Heart right ventricle (tissue), 16 donors: ENCODE data around the gene TCF21. TPM values are rescaled to one million over a fixed set of nuclear protein-coding genes. Genes with fewer than 3 reads are reported as not detected.

Experiments
- ATAC-seq, 8 donors: fragments of 200-7000 bp; cut with Tn5 transposase; one replicate each; pipeline ENCODE4 v1.9.1; 2020; ENCODE audit warnings: mild to moderate bottlenecking in 8 of 8, moderate library complexity in 8 of 8, moderate number of reproducible peaks in 1 of 8
- DNase-seq, 2 donors: peaks; one replicate each; pipeline ENCODE4 v3.0.0-alpha.2; 2020
- H3K27ac ChIP-seq, 10 donors: fragments of 200-600 bp; sonication (generic) in 2 of 10; one replicate each; pipeline versions ENCODE4 v1.5.0 to v1.8.0; 2020 to 2022; ENCODE audit warnings: mild to moderate bottlenecking in 3 of 10
- H3K27me3 ChIP-seq, 7 donors: fragments of 200-600 bp; one replicate each; pipeline ENCODE4 v1.8.0; 2021 to 2022; ENCODE audit warnings: mild to moderate bottlenecking in 2 of 7
- H3K36me3 ChIP-seq, 9 donors: fragments of 200-600 bp; sonication (generic) in 1 of 9; one replicate each; pipeline versions ENCODE4 v1.5.0 to v1.8.0; 2020 to 2022; ENCODE audit warnings: mild to moderate bottlenecking in 2 of 9
- H3K4me1 ChIP-seq, 9 donors: fragments of 200-600 bp; sonication (generic) in 1 of 9; one replicate each; pipeline versions ENCODE4 v1.5.0 to v1.8.0; 2020 to 2022; ENCODE audit warnings: mild to moderate bottlenecking in 4 of 9
- H3K4me3 ChIP-seq, 10 donors: fragments of 200-600 bp; sonication (generic) in 2 of 10; one replicate each; pipeline versions ENCODE4 v1.5.0 to v1.8.0; 2020 to 2022; ENCODE audit warnings: mild to moderate bottlenecking in 7 of 10, moderate library complexity in 2 of 10
- H3K9me3 ChIP-seq, 11 donors: fragments of 200-600 bp in 10 of 11; sonication (generic) in 2 of 11; one replicate each; pipeline versions ENCODE4 v1.5.0 to v1.8.0; 2013 to 2022; ENCODE audit warnings: mild to moderate bottlenecking in 2 of 11, control low read depth in 1 of 11, moderate library complexity in 1 of 11
- WGBS, 2 donors: extraction: QIAGEN DNeasy Blood & Tissue Kit; methylation state at CpG; one replicate each; pipeline ENCODE4 v1.1.7; 2013; ENCODE audit warnings: inconsistent platforms in 1 of 2; 5-methylcytosine and 5-hydroxymethylcytosine counted together
- intact Hi-C, 10 donors: fragments of 100-400 bp; cut with DNase I; formaldehyde crosslinking; loops; one replicate each; pipeline versions ENCODE4 v1.11.1 to v1.14.2; 2022
- long read RNA-seq, 3 donors: library from polyadenylated mRNA; unstranded; transcript quantifications; one replicate each; pipeline ENCODE4 v2.0.0, GENCODE V29; 2020 to 2021
- polyA plus RNA-seq, 2 donors: library from polyadenylated mRNA; stranded (reverse); fragments of 200-250 nt; gene quantifications; one replicate each; pipeline ENCODE4 v1.2.3, GENCODE V29; 2013
- total RNA-seq, 10 donors: library from RNA; stranded (reverse); fragmentation: NEBNext Ultra II Directional in 3 of 10; extraction: Animal tissue kit (Norgen Biotek cat#: 25700) in 3 of 10; gene quantifications; one replicate each; pipeline versions ENCODE4 v1.2.1 to v1.2.4, GENCODE V29; 2021 to 2023
- TF ChIP-seq, protein P1 (sequence below), 9 donors: fragments of 200-600 bp; sonication (generic) in 2 of 9; IDR thresholded peaks; one replicate each; pipeline versions ENCODE4 v1.5.0 to v1.8.0; 2021 to 2022; ENCODE audit warnings: antibody characterized with exemption in 9 of 9, mild to moderate bottlenecking in 5 of 9, moderate library complexity in 1 of 9
- donor health status: Arrhythmogenic right ventricular cardiomyopathy.
- donor health status: ischemic (EF 13 %, LVEDD 7.1; RV severe dilation, severe dysfunction).
- donor health status: healthy with polysubstance abuse.
- donor health status: DM: no; HTN: yes; CAD: no.
- donor health status: DM: no; HTN: no; CAD: no.
- donor health status: ischemic (EF 25% LVEDD 6.9; RV normal size, moderate dysfunction).
- donor health status: ischemic (EF 25% LVEDD 5.7; RV mildly dilated, moderate dysfunction).
- donor health status: healthy.
- donor health status: DM: yes; HTN: yes; CAD: no.
- donor health status: Ischemic cardiomyopathy.
- donor health status: ischemic (EF 35%, LVEDD 5.7; RV mildly dilated, moderate dysfunction).
- donor health status: nonischemic (EF 11% LVEDD 7.7; RV severe dilation, severe dysfunction).
- donor health status: DM: yes; HTN: yes; CAD: no.
- donor health status: PGD.
- donor health status: ischemic (EF 29% LVEDD 5.4; RV normal size, mild dysfunction).
- donor health status: nonischemic (EF 23%, LVEDD 6.1; RV moderate dilation, normal function).

The TCF21 gene
- total RNA-seq = 10 to 100 TPM in 1 of 10 donors, 1 to 10 TPM in 9; 1.3 to 16.6 (median 3.1) TPM
- 1 to 10 TPM; 2.6 to 8.0 TPM for polyA plus RNA-seq
- long read RNA-seq, donor 1, full-length matches to known transcripts = 5 of 5 reads
- long read RNA-seq, donor 1, partial matches to known transcripts = 0 of 5 reads
- long read RNA-seq, donor 1, other reads (novel, unspliced or antisense) = 0 of 5 reads
- long read RNA-seq, donor 2, full-length matches to known transcripts = 4 of 5 reads
- long read RNA-seq, donor 2, partial matches to known transcripts = 0 of 5 reads
- long read RNA-seq, donor 2, other reads (novel, unspliced or antisense) = 1 of 5 reads
- long read RNA-seq, donor 3, full-length matches to known transcripts = 12 of 17 reads
- long read RNA-seq, donor 3, partial matches to known transcripts = 4 of 17 reads
- long read RNA-seq, donor 3, other reads (novel, unspliced or antisense) = 1 of 17 reads

DNA sequence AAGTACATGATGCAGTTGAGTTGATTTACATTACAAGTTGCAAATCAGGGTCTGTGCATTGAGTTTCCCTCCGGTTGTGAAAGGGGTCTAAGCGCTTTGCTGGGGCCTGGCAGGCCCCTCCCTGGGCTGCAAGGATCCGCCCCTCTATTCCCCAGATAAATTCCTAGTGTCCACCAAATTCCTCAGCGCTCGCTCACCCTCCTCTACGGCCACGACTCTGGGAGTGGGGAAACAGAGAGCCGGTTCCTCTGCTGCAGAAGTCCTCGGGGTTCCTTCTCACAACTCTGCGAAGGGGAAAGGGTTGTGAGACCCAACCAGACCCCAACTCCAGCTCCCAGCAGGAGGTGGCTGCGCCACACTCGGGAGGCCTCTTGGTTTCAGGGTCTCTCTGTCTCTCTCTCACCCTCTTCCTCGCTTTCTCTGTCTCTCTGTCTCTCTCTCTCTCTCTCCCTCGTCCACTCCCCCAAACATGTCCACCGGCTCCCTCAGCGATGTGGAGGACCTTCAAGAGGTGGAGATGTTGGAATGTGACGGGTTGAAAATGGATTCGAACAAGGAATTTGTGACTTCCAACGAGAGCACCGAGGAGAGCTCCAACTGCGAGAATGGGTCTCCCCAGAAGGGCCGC lies at the start of gene TCF21:
Gene TCF21 (plus strand): TSS at position 185 of the 628 bp plus-strand sequence. CDS start 285 bp downstream, at position 470.
- WGBS, 2 donors = 6 to 7% methylated on average over 22 of the region's 22 CpGs
- DNase-seq (peak; percentile 54 to 57), ATAC-seq (peak; percentile 84 to 92 (median 86))
- Histone ChIP-seq H3K36me3 (no peaks in the 10 kb centered on the region), H3K9me3 (no peaks in the 10 kb centered on the region), H3K4me1 (peaks cover 0 to 43% (median 23%) of the 10 kb centered on the region in 9 donors), H3K27ac (peak within 1 kb of the TSS; percentile 55 to 89 (median 85)), H3K27me3 (peaks cover 0 to 99% (median 84%) of the 10 kb centered on the region in 7 donors), H3K4me3 (peak within 1 kb of the TSS; percentile 47 to 66 (median 56))
- intact Hi-C loops = no loop called here
- TF ChIP-seq, protein P1, sequence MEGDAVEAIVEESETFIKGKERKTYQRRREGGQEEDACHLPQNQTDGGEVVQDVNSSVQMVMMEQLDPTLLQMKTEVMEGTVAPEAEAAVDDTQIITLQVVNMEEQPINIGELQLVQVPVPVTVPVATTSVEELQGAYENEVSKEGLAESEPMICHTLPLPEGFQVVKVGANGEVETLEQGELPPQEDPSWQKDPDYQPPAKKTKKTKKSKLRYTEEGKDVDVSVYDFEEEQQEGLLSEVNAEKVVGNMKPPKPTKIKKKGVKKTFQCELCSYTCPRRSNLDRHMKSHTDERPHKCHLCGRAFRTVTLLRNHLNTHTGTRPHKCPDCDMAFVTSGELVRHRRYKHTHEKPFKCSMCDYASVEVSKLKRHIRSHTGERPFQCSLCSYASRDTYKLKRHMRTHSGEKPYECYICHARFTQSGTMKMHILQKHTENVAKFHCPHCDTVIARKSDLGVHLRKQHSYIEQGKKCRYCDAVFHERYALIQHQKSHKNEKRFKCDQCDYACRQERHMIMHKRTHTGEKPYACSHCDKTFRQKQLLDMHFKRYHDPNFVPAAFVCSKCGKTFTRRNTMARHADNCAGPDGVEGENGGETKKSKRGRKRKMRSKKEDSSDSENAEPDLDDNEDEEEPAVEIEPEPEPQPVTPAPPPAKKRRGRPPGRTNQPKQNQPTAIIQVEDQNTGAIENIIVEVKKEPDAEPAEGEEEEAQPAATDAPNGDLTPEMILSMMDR (IDR thresholded peaks at IDR 0.05) = no peak

DNA sequence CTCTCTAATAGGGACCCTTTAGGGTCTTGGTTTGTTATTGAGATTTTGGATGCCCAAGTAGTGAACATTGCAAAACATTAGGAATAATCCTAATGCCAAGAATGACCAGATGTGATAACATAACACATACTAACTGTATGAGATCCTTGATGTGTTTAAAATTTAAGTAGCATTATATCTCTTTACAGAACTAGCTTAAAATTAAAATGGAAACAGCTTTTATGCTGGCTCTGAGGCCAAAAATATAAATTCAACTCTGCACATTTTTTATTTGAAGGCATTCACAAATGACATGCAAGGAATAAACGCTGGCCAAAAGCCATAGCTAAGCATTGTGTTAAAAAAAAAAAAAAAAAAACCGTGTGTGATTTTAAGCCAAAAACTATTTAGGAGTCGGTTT lies 47.7 kb upstream of the TCF21 start:
- 44 to 46% methylated on average over 3 of the region's 3 CpGs for WGBS, 2 donors
- intact Hi-C loops = no loop called here
- Histone ChIP-seq H3K9me3 (no peaks in the 10 kb centered on the region), H3K27ac (no peak overlapping the region), H3K4me1 (peaks cover 0 to 6% (median 0%) of the 10 kb centered on the region in 9 donors), H3K4me3 (no peak overlapping the region), H3K27me3 (peaks cover 0 to 47% (median 17%) of the 10 kb centered on the region in 7 donors), H3K36me3 (no peaks in the 10 kb centered on the region)
- no peak for ATAC-seq
- no peak for DNase-seq
- TF ChIP-seq, protein P1 (IDR thresholded peaks at IDR 0.05) = no peak

DNA sequence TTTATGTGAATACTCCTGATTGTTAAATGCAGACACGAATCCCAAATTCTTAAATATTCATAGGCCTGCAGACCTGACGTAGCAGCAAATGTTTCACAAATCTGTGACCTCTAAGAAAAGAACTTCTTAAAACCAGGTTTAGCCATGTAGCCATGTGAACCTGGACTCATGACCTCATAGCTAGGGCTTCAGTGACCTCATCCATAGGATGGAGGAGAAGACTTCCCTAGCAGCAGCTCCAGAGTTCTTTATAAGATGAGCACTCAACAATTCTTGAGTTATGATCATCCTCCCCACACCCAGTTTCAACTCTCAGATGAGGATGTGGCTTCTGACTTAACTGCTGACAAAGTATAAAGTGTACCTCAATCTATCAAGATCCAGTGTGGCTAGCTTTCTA lies 45.8 kb upstream of the TCF21 start:
- TF ChIP-seq, protein P1 (IDR thresholded peaks at IDR 0.05) = no peak
- 93 to 94% methylated on average over 2 of the region's 2 CpGs for WGBS, 2 donors
- Histone ChIP-seq H3K27me3 (peaks cover 0 to 32% (median 9%) of the 10 kb centered on the region in 7 donors), H3K4me1 (peaks cover 0 to under 1% (median 0%) of the 10 kb centered on the region in 9 donors), H3K36me3 (no peaks in the 10 kb centered on the region), H3K4me3 (no peak overlapping the region), H3K9me3 (no peaks in the 10 kb centered on the region), H3K27ac (no peak overlapping the region)
- ATAC-seq (no peak), DNase-seq (no peak)
- intact Hi-C loops = no loop called here

DNA sequence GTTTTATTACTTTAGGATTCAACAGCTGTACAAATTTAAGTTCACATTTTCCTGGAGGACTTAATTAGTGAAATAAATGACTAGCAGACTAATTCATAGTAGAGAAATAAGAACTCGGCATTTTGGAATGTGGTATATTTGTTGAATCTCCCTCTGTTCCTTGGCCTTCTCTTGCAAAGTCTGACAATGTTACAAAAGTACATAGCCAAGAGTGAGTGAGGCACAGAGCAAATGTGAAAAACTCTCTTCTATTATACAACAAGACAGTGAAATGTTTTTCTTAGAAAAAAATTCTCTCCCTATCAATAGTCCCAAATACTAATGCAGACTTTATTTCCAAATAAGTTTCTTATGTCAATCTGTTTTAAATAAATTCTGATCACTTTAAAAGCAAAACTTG lies 44.2 kb upstream of the TCF21 start:
- H3K4me1 ChIP-seq = no peaks in the 10 kb centered on the region
- intact Hi-C loops = no loop called here
- no peak overlapping the region for H3K27ac ChIP-seq
- 70 to 76% methylated on average over 1 of the region's 1 CpG for WGBS, 2 donors
- H3K27me3 ChIP-seq = peaks cover 0 to 18% (median 0%) of the 10 kb centered on the region in 7 donors
- no peaks in the 10 kb centered on the region for H3K36me3 ChIP-seq
- H3K4me3 ChIP-seq = no peak overlapping the region
- no peak for DNase-seq
- ATAC-seq = no peak
- H3K9me3 ChIP-seq = no peaks in the 10 kb centered on the region
- TF ChIP-seq, protein P1 (IDR thresholded peaks at IDR 0.05) = no peak
